ENCODE data around the gene CHST9.

Gene CHST9

DNA sequence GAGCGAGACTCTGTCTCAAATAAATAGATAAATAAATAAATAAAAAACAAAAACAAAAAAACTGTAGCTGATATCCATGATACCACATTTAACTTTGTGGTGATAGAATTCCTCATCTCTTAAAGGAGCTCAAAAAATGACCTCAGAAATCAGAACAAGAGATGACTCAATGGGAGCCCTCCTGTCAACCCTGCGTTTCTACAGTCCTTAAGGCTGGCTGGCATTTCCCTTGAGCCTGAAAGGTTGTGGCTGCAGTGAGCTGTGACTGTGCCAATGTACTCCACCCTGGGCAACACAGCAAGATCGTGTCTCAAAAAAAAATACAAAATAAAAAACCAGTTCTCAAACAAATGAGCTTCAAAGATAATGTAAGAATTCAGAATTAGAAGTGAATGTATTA is 40.4 kb downstream of the CHST9 start:
- H3K9me2 ChIP-seq (ENCODE audit: low read depth, low read length), result no peaks in the 10 kb centered on the region
- H3K27me3 ChIP-seq (ENCODE audit: insufficient read depth, low read length), result no peaks in the 10 kb centered on the region
- H3K27ac ChIP-seq (ENCODE audit: low read depth, low read length, poor library complexity, severe bottlenecking), result no peak overlapping the region
- no peaks in the 10 kb centered on the region for H3K4me1 ChIP-seq (ENCODE audit: insufficient read depth, low read length, severe bottlenecking)
- H3K36me3 ChIP-seq (ENCODE audit: insufficient read depth, low read length), result no peaks in the 10 kb centered on the region
- TF ChIP-seq, protein P1, sequence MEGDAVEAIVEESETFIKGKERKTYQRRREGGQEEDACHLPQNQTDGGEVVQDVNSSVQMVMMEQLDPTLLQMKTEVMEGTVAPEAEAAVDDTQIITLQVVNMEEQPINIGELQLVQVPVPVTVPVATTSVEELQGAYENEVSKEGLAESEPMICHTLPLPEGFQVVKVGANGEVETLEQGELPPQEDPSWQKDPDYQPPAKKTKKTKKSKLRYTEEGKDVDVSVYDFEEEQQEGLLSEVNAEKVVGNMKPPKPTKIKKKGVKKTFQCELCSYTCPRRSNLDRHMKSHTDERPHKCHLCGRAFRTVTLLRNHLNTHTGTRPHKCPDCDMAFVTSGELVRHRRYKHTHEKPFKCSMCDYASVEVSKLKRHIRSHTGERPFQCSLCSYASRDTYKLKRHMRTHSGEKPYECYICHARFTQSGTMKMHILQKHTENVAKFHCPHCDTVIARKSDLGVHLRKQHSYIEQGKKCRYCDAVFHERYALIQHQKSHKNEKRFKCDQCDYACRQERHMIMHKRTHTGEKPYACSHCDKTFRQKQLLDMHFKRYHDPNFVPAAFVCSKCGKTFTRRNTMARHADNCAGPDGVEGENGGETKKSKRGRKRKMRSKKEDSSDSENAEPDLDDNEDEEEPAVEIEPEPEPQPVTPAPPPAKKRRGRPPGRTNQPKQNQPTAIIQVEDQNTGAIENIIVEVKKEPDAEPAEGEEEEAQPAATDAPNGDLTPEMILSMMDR (IDR thresholded peaks at IDR 0.05; ENCODE audit: low read length), result no peak
- no peak for TF ChIP-seq EZH2 (IDR thresholded peaks at IDR 0.05; ENCODE audit: borderline replicate concordance, low read length)
- H3K9me3 ChIP-seq (ENCODE audit: low read length), result no peaks in the 10 kb centered on the region
- no peaks in the 10 kb centered on the region for H3F3A ChIP-seq (ENCODE audit: insufficient read depth, low read length)
- no peak overlapping the region for H3K4me3 ChIP-seq (ENCODE audit: low read depth, low read length, poor library complexity, severe bottlenecking)
- no peak overlapping the region for H3K4me2 ChIP-seq (ENCODE audit: low read length)
- H4K20me1 ChIP-seq (ENCODE audit: insufficient read depth, low read length), result no peaks in the 10 kb centered on the region
- H2AFZ ChIP-seq (ENCODE audit: low read length), result no peak overlapping the region
- H3K79me2 ChIP-seq (ENCODE audit: insufficient read depth, low read length), result no peaks in the 10 kb centered on the region
- no peak overlapping the region for H3K9ac ChIP-seq (ENCODE audit: low read length)

DNA sequence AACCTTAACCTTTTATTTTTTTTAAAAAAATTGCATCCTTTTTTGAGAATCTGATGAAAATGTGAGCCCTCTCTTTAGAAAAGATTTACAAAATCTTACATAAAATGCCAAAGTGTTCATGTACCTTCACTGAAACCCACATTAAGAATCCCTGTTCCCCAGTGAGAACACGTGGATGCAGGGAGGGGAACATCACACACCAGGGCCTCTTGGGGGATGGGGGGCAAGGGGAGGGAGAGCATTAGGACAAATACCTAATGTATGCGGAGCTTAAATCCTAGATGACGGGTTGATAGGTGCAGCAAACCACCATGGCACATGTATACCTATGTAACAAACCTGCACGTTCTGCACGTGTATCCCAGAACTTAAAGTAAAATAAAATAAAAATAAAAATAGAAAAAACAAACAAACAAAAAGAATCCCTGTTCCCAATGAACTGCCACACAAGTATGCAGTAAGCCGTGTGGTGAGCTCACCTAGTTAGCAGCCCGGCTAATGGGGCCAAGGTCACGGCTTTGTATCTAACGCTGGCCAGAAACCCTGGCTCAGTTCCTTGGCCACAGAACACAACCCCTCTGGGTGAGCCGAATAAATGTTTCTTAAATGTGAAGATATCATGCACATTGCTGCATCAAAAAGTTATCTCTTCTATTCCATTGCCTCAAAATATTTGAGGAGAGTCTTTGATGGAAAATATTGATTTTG is 41.4 kb downstream of the CHST9 start:
- Histone ChIP-seq H3K4me1 (ENCODE audit: insufficient read depth, low read length, severe bottlenecking) (no peaks in the 10 kb centered on the region), H2AFZ (ENCODE audit: low read length) (no peak overlapping the region), H3K9ac (ENCODE audit: low read length) (no peak overlapping the region), H3K27me3 (ENCODE audit: insufficient read depth, low read length) (no peaks in the 10 kb centered on the region), H3K4me2 (ENCODE audit: low read length) (no peak overlapping the region), H3K9me2 (ENCODE audit: low read depth, low read length) (no peaks in the 10 kb centered on the region), H3K27ac (ENCODE audit: low read depth, low read length, poor library complexity, severe bottlenecking) (no peak overlapping the region), H3K4me3 (ENCODE audit: low read depth, low read length, poor library complexity, severe bottlenecking) (no peak overlapping the region), H3F3A (ENCODE audit: insufficient read depth, low read length) (no peaks in the 10 kb centered on the region), H4K20me1 (ENCODE audit: insufficient read depth, low read length) (no peaks in the 10 kb centered on the region), H3K36me3 (ENCODE audit: insufficient read depth, low read length) (no peaks in the 10 kb centered on the region), H3K9me3 (ENCODE audit: low read length) (no peaks in the 10 kb centered on the region), H3K79me2 (ENCODE audit: insufficient read depth, low read length) (no peaks in the 10 kb centered on the region)
- TF ChIP-seq, protein P1 (IDR thresholded peaks at IDR 0.05; ENCODE audit: low read length), result no peak
- TF ChIP-seq EZH2 (IDR thresholded peaks at IDR 0.05; ENCODE audit: borderline replicate concordance, low read length), result no peak

DNA sequence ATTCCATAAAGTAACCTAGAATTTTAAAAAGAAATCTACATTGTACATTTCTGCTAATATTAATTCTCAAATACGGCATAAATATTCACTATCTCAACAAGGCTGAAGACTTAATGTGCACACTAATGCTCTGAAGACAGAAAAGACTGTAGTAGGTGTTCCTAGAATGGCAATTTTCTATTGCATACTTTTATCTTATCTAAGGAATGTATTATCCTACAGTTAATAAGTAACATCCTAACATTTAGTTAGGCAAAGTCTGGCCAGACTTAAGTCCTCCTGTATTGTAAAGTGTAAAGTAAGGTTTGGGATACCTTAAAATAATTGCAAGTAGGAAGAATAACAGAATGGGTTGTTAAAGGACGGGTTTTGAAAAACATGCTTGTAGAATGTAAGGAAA is 42.2 kb downstream of the CHST9 start:
- no peak overlapping the region for H3K4me2 ChIP-seq (ENCODE audit: low read length)
- TF ChIP-seq, protein P1 (IDR thresholded peaks at IDR 0.05; ENCODE audit: low read length), result no peak
- TF ChIP-seq EZH2 (IDR thresholded peaks at IDR 0.05; ENCODE audit: borderline replicate concordance, low read length), result no peak
- no peak overlapping the region for H2AFZ ChIP-seq (ENCODE audit: low read length)
- H3K79me2 ChIP-seq (ENCODE audit: insufficient read depth, low read length), result no peaks in the 10 kb centered on the region
- H3K4me3 ChIP-seq (ENCODE audit: low read depth, low read length, poor library complexity, severe bottlenecking), result no peak overlapping the region
- H3K9me3 ChIP-seq (ENCODE audit: low read length), result no peaks in the 10 kb centered on the region
- H3K27ac ChIP-seq (ENCODE audit: low read depth, low read length, poor library complexity, severe bottlenecking), result no peak overlapping the region
- no peaks in the 10 kb centered on the region for H4K20me1 ChIP-seq (ENCODE audit: insufficient read depth, low read length)
- H3K9ac ChIP-seq (ENCODE audit: low read length), result no peak overlapping the region
- no peaks in the 10 kb centered on the region for H3K9me2 ChIP-seq (ENCODE audit: low read depth, low read length)
- H3K36me3 ChIP-seq (ENCODE audit: insufficient read depth, low read length), result no peaks in the 10 kb centered on the region
- no peaks in the 10 kb centered on the region for H3F3A ChIP-seq (ENCODE audit: insufficient read depth, low read length)
- no peaks in the 10 kb centered on the region for H3K4me1 ChIP-seq (ENCODE audit: insufficient read depth, low read length, severe bottlenecking)
- H3K27me3 ChIP-seq (ENCODE audit: insufficient read depth, low read length), result no peaks in the 10 kb centered on the region

Measured in OCI-LY1 (cell line).